Hematopoietic multipotent progenitor cell (in vitro differentiated cells): ENCODE data around the gene ACOT11. TPM values are rescaled to one million over a fixed set of nuclear protein-coding genes. Genes with fewer than 3 reads are reported as not detected.
"Not testable (repeated sequence)": the region's sequence is repeated elsewhere in the genome, so short reads cannot be mapped to it uniquely, and the experiment has no call there.

Source experiments
- DNase-seq, 3 donors: peaks; one replicate each; pipeline ENCODE4 v3.0.0-alpha.2; 2011 to 2015; ENCODE audit warnings: low read depth in 2 of 3, low spot score in 2 of 3
- total RNA-seq: library from RNA; depleted of rRNA; stranded (reverse); fragments of >200 nt; gene quantifications from one replicate; pipeline ENCODE4 v1.2.3, GENCODE V29; 2012

The ACOT11 gene
- total RNA-seq, 1 donor: 23.7 TPM

DNA sequence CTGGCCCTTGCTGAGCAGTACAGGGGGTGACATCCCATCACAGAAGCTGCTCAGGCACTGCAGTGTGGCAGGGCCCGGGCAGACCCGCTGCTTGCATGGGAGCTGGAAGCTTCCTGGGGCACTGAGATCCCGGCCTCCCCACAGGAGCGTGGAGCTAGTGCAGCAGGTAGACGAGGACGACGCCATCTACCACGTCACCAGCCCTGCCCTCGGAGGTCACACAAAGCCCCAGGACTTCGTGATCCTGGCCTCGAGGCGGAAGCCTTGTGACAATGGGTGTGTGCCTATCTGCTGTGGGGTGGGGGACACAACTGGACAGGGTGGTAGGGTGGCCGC is 58.9 kb downstream of the ACOT11 start:
- no peak for DNase-seq

- no peak for DNase-seq
Measured at GRCh38 chr1:54607821-54608565, 60.0 kb downstream of the ACOT11 start.

DNA sequence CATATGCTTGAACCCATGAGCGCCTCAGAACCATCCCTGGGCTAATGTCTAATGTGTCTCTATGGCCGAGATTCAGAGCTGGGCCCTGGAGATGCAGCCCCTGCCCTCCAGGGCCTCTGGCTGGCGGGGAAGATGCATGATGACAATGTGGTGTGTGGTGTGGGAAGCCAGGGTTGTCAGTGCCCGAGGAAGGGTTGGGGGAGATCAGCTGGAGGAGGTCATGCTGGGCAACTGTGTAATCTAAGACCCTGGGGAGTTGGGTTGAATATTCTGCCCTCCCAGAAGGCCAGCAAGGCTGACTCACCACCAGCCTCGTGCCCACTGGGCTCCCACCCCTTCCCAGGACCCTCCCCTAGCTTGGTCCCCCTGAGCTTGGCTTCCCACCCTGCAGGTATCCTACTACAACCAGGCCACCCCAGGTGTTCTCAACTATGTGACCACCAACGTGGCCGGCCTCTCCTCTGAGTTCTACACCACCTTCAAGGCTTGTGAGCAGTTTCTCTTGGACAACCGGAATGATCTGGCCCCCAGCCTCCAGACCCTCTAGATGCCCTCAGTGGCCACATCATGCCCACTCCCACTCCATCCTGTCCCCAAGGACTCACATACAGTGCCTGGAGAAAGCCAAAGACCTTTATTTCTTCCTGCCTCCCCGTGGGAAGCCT is 60.7 kb downstream of the ACOT11 start:
- DNase-seq: no peak

DNA sequence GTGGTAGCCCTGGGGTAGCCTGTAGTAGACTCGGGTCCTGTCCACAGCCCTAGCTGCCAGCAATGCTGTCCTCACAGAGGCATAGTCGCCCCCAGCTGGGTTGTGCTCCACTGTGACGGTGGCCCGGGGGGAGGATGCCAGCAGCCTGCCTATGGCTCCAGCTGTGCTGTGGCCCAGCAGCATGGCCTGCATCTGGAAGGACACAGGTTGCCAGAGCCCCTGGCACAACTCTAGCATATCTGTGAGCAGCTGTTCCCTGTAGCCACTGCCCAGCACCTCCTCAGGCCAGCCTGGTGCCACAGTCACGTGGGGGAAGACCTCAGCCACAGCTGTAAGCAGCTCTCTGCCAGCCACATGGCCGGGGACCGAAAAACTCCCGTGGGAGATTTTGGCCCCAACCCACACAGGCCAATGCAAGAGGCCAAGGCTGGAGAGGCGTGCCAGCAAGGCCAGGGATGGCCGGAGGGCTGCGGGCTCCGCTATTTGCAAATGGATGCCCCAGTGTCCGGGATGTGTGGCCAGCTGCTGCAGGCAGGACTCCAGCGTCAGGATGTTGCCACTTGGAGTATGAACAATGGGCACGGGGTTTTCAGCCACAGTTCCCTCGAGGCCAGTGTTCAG is 61.4 kb downstream of the ACOT11 start:
- no peak for DNase-seq

DNA sequence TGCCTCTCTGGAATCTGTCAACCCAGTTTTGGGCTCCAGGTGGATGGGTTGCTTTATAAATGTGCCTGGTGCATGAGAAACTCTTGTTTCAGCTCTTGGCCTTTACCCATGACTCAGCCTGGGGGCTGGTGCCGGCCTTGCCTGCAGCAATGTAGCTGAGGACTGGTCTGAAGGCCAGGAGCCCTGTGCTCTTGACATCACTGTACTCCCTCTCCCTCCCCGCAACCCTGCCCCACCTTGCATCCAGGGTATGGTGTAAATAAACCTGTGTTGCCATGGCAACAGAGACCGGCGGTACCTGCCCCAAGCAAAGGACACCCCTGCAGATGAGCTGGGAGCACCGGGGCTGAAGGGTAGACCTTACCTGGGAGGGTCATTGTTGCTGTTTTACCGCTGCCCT is 62.0 kb downstream of the ACOT11 start:
- no peak for DNase-seq

GRCh38 chr1:54610601-54611580 is 62.9 kb downstream of the ACOT11 start:
- DNase-seq: no peak

- DNase-seq: no peak
Measured at GRCh38 chr1:54611621-54612020, 63.6 kb downstream of the ACOT11 start.

DNA sequence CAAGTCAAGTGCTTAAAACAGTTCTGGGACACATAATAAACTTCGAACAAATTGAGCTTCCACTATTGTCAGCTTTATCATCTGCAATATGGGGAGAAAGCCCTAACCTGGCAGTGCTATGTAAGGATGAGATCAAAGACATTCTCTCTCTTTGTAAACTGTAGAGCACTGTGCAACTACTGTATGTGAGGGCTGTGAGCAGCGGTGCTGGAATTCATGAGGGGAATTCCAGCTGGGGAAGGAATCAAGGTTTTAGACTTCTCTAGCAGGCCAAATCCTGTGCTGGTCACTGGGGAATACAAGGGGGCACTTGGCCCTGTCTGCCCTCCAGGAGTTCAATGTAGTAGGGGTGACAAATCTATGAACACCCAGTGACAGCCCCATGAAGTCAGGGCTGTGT is 66.0 kb downstream of the ACOT11 start:
- no peak for DNase-seq

DNA sequence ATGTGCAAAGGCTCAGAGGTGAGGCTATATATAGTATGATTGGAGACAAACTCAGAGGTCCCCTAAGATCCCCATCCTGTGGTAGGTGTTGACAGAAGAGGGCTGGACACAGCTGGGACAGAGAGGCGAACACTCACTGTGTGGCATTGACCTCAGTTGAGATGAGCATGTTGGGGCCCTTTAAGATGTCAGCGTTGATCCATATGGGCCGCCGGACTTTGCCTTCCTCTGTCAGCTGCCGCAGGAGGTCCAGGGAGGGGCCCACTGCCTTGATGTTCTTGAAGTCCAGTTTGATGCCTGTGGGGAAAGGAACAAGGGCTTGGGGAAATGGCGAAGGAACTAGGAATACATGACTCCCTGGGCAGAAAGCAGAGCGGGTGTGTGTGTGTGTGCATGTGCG is 66.5 kb downstream of the ACOT11 start:
- DNase-seq: no peak

DNA sequence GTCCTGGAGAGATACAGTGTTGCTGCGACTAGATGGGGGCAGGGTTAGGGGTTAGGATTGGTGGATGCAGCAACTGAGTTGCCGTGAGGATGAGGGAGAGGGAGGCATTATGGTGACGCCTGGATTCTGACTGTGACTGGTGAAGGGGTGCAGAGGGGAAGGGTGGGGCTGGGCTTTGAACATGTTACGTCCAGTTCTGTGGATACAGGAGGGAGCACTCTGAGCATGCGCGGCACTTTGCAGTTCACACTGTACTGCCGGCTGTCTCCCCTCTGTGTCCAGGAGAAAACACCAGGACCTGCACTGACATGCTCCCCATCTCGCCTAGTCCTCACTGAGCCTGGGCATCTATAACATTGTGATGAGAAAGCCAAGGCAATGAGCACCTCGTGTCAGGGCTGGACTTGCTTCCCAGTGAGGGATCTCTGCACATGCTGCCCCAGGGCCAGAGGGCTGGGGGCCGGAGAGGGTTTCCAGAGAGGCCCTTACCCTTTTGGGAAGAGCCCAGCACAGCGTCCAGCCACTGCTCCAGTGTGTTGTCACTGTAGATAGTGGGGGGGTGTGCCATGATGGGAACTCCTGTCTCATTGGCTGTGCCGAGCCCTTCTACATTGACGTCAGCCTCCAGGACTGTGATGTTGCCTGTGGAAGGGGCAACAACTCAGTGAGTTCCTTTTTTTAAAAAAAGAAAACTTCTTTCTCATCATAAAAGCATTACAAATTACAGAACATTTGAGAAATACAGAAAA is 67.7 kb downstream of the ACOT11 start:
- no peak for DNase-seq

DNA sequence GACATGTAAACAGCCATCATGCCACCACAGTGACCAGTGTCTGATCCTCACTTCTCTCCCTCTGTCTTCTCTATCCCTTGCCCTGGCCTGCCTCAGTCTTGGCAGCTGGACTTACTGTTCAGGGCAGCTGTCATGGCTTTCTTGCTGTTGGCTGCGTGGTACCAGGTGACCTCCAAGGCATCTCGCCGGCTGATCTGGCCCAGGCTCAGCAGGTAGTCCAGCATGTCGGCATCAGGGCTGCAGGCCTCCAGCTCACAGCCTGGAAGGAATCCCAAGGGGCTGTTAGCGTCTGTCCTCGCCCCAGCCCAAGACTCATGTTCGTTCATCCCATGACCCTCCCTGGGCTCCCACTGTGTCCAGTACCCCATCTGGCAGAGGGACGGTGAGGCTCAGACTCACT is 71.7 kb downstream of the ACOT11 start:
- DNase-seq: no peak

DNA sequence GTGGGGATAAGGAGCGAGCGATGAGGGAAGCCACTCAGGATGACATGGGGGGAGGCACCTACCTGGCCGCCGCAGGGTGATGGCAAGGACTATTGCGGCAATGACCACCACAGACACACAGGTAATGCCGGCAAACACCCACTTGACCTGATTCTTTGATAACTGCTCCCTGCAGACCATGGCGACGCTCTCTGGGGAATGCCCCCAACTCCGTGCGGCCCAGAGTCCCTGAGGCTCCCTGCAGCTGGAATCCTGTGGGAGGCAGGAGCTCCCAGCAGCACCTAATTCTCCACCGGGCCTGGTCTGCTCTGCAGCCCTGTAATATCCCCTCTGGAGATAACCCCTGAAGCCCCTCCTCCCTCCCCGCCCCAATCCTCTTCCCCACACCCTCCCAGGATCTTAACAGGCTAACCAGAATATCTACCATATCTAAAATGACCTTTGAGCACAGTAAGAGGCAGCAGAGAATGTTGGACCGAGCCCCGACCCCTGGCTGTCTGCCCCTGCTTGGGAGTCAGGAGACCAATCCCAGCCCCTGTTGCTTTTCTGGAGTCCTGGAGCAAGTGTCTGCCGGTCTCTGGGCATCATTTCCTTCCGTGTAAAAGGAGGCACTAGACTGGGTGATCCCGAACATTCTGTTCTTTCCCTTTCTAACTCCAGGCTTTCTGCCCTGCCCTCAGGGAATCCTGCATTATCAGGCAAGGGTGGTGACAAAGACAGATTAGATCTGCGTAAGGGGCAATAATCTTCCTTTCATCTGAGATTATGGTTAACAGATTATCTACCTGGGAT is 75.4 kb downstream of the ACOT11 start, which contains the start of gene FAM151A:
TSS of gene FAM151A (minus strand) at position 310 of the 792 bp plus-strand sequence. CDS start at position 180, 130 bp downstream.
- no peak for DNase-seq

- no peak for DNase-seq
Measured at GRCh38 chr1:54624466-54625464, 76.7 kb downstream of the ACOT11 start.

GRCh38 chr1:54627196-54627595 is 79.2 kb downstream of the ACOT11 start:
- no peak for DNase-seq

- DNase-seq: not testable (repeated sequence)
Measured at GRCh38 chr1:54635804-54636203, 87.8 kb downstream of the ACOT11 start.

DNA sequence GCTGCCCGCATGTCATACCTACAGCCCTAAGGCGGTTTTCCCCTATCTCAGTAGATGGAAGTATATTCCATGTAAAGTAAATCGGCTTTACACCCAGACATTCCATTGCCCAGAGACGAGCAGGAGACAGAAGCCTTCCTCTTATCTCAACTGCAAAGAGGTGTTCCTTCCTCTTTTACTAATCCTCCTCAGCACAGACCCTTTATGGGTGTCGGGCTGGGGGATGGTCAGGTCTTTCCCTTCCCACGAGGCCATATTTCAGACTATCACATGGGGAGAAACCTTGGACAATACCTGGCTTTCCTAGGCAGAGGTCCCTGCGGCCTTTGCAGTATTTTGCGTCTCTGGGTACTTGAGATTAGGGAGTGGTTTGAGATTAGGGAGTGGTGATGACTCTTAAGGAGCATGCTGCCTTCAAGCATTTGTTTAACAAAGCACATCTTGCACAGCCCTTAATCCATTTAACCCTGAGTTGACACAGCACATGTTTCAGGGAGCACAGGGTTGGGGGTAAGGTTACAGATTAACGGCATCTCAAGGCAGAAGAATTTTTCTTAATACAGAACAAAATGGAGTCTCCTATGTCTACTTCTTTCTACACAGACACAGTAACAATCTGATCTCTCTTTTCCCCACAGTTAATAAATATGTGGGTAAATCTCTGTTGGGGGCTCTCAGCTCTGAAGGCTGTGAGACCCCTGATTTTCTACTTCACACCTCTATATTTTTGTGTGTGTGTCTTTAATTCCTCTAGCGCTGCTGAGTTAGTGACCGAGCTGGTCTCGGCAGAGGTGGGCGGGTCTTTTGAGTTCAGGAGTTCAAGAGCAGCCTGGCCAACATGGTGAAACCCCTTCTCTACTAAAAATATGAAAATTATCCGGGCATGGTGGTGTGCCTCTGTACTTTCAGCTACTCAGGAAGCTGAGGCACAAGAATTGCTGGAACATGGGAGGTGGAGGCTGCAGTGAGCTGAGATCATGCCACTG is 88.7 kb downstream of the ACOT11 start:
- not testable (repeated sequence) for DNase-seq

- no peak for DNase-seq
Measured at GRCh38 chr1:54640361-54640760, 92.3 kb downstream of the ACOT11 start.
